GM12878 (cell line): ENCODE results near the gene TRAPPC3. TPM values are rescaled to one million over a fixed set of nuclear protein-coding genes. Genes with fewer than 3 reads are reported as not detected.
"Not testable (repeated sequence)": the region's sequence is repeated elsewhere in the genome, so short reads cannot be mapped to it uniquely, and the experiment has no call there.

Experiments used
- ATAC-seq: fragments of 200-7000 bp; cut with Tn5 transposase; 3 replicates; pipeline ENCODE4 v1.9.1; 2020; ENCODE audit warnings: mild to moderate bottlenecking, moderate library complexity
- BruUV-seq: library from RNA; stranded (reverse); fragments of 400-500 nt; replicated peaks from 2 replicates; lab custom pipeline; 2021; lab: Mats Ljungman, UMichigan
- CTCF ChIA-PET: fragments of 300-600 bp; sonication (Branson Sonifier 250); formaldehyde crosslinking; extraction: SDS; loops from one replicate; lab custom pipeline; 2021; ENCODE audit warnings: inconsistent platforms; lab: Yijun Ruan, JAX
- POLR2A ChIA-PET: fragments of 350-600 bp; formaldehyde crosslinking; extraction: SDS; loops from one replicate; lab custom pipeline; 2021; ENCODE audit warnings: inconsistent platforms; lab: Charles Lee
- RAD21 ChIA-PET: fragments of 300-600 bp; sonication (Branson Sonifier 250); formaldehyde crosslinking; loops from one replicate; lab custom pipeline; 2023; ENCODE audit warnings: antibody characterized with exemption; ENCODE audit not compliant: unreplicated experiment; lab: Charles Lee
- SMC1A ChIA-PET: fragments of 300-600 bp; sonication (Branson Sonifier 250); formaldehyde crosslinking; loops from one replicate; lab custom pipeline; 2023; ENCODE audit not compliant: unreplicated experiment, uncharacterized antibody; lab: Charles Lee
- DNase-seq: peaks from one replicate; pipeline ENCODE4 v3.0.0-alpha.2; 2011; ENCODE audit warnings: low read depth, low spot score
- FAIRE-seq: peaks from 3 replicates; lab custom pipeline; 2011; peaks lifted over from hg19 to GRCh38; lab: Jason Lieb, UNC
- H2AFZ ChIP-seq: 2 replicates; pipeline ENCODE4 v1.6.0; 2011; ENCODE audit warnings: low read depth, low read length, control low read depth; ENCODE audit not compliant: control insufficient read depth
- H3K27ac ChIP-seq: 2 replicates; pipeline ENCODE4 v1.5.1; 2011; ENCODE audit warnings: control low read depth; ENCODE audit not compliant: control insufficient read depth, insufficient read depth
- H3K27me3 ChIP-seq, 2 experiments: replicated peaks in 1 of 2; 2 replicates each; pipeline versions ENCODE4 v1.6.0 to v1.6.1; 2011; ENCODE audit warnings: low read length in 1 of 2; ENCODE audit not compliant: control insufficient read depth in 2 of 2, insufficient read depth in 2 of 2
- H3K36me3 ChIP-seq, 2 experiments: 2 replicates each; pipeline ENCODE4 v1.5.1; 2011; ENCODE audit warnings: low read length in 1 of 2; ENCODE audit not compliant: control insufficient read depth in 2 of 2, insufficient read depth in 2 of 2
- H3K4me1 ChIP-seq: 2 replicates; pipeline ENCODE4 v1.6.1; 2011; ENCODE audit warnings: mild to moderate bottlenecking, low read length, moderate library complexity, mixed read lengths; ENCODE audit not compliant: control insufficient read depth, insufficient read depth
- H3K4me2 ChIP-seq: 2 replicates; pipeline ENCODE4 v1.6.0; 2011; ENCODE audit warnings: control low read depth; ENCODE audit not compliant: control insufficient read depth, insufficient read depth
- H3K4me3 ChIP-seq: fragments of 200-600 bp; sonication (generic); 2 replicates; pipeline ENCODE4 v1.5.1; 2016
- H3K79me2 ChIP-seq: 2 replicates; pipeline ENCODE4 v1.6.0; 2011; ENCODE audit warnings: low read length; ENCODE audit not compliant: control insufficient read depth, insufficient read depth
- H3K9ac ChIP-seq: 2 replicates; pipeline ENCODE4 v1.8.0; 2011; ENCODE audit warnings: low read length, control low read depth, mixed read lengths; ENCODE audit not compliant: control insufficient read depth, insufficient read depth
- H3K9me3 ChIP-seq: replicated peaks from 3 replicates; pipeline ENCODE4 v1.5.1; 2011; ENCODE audit warnings: mild to moderate bottlenecking, low read length; ENCODE audit not compliant: control insufficient read depth, insufficient read depth
- H4K20me1 ChIP-seq: 2 replicates; pipeline ENCODE4 v1.6.0; 2011; ENCODE audit not compliant: control insufficient read depth, insufficient read depth
- ATF3 ChIP-seq: IDR thresholded peaks from 2 replicates; pipeline ENCODE4 v1.6.1; 2011; ENCODE audit warnings: low read depth, mild to moderate bottlenecking, low read length, moderate library complexity, borderline replicate concordance; ENCODE audit errors: extremely low read depth
- WGBS: methylation state at CpG from one replicate; pipeline ENCODE4 v1.1.6; 2016; ENCODE audit warnings: low lambda C conversion rate; ENCODE audit not compliant: insufficient replicate concordance, insufficient coverage; ENCODE audit errors: missing lambda C conversion rate; 5-methylcytosine and 5-hydroxymethylcytosine counted together
- in situ Hi-C: fragments of 300-500 bp; cut with MboI; formaldehyde crosslinking; loops from 9 replicates; pipeline ENCODE4 v1.14.3; 2018; ENCODE audit warnings: mixed read lengths
- intact Hi-C: fragments of 100-400 bp; cut with micrococcal nuclease; formaldehyde crosslinking; loops from one replicate; pipeline ENCODE4 v1.14.2; 2022; ENCODE audit not compliant: unreplicated experiment
- polyA plus RNA-seq, 11 experiments: library from polyadenylated mRNA; depleted of rRNA in 4 of 11; unstranded in 6 of 11; stranded (reverse) in 5 of 11; fragments of >200 nt; fragmentation: Nextera tagmentation in 4 of 11; fragmentation: Illumina TruSeq in 1 of 11; extraction: Ambion mirVana in 4 of 11; extraction: Trizol in 1 of 11; gene quantifications; 1 replicate in 1 of 11; 2 replicates in 10 of 11; pipeline versions ENCODE4 v1.2.1 to v1.2.3, GENCODE V29; 2011 to 2016; ENCODE audit warnings: inconsistent platforms in 2 of 11, missing spikeins in 2 of 11, low read depth in 1 of 11
- total RNA-seq, 4 experiments: library from RNA; depleted of rRNA in 3 of 4; stranded (reverse); fragments of >200 nt in 3 of 4; fragmentation: Illumina TruSeq in 1 of 4; extraction: Trizol in 1 of 4; gene quantifications; 2 replicates each; pipeline versions ENCODE4 v1.2.1 to v1.2.3, GENCODE V29; 2013 to 2021

TRAPPC3 gene
- total and polyA plus RNA-seq, 10 of the 15 experiments (the other 5 are each of a cell fraction or from before 2014, with no cell fraction given), result 14.7 to 122 (median 70.5) TPM

- TF ChIP-seq ATF3, result no peak
These were observed 10.5 kb upstream of the TRAPPC3 start (continued) for GRCh38 chr1:36159614-36160387.

- DNase-seq, ATAC-seq, H2AFZ ChIP-seq, FAIRE-seq, in situ Hi-C loops, H3K27me3 ChIP-seq, H4K20me1 ChIP-seq, H3K9ac ChIP-seq, BruUV-seq, H3K9me3 ChIP-seq, H3K4me3 ChIP-seq, H3K36me3 ChIP-seq, H3K27ac ChIP-seq: not testable (repeated sequence)
- peaks cover 49% of the 10 kb centered on the region for H3K4me1 ChIP-seq
- ChIA-PET POLR2A (interaction anchor here (0.6 to 5.4 kb wide), 4 partner anchors 9 to 228 kb away, joined by 3 to 86 read pairs (median 15); partner anchors contain the start of genes THRAP3 and TRAPPC3), SMC1A (interaction anchor here (1.3 to 7.5 kb wide), 4 partner anchors 8 to 228 kb away, joined by 4 to 135 read pairs (median 36); partner anchors contain the start of gene TRAPPC3), RAD21 (interaction anchor here (3.2 to 6.3 kb wide), 2 partner anchors 8 to 127 kb away, joined by 12 to 146 read pairs; partner anchors contain the start of gene TRAPPC3), CTCF (interaction anchor here (0.7 to 7.3 kb wide), 4 partner anchors 9 to 128 kb away, joined by 4 to 136 read pairs (median 50); partner anchors contain the start of genes THRAP3 and TRAPPC3)
- H3K4me2 ChIP-seq, result peak overlapping the region; percentile 98
- 95% methylated on average over 10 of the region's 10 CpGs for WGBS
- intact Hi-C loops, result loop anchor here (10.0 kb wide), 1 partner anchor 226 kb away; the partner anchor contains the start of gene STK40
- H3K79me2 ChIP-seq, result peaks cover 87% of the 10 kb centered on the region
These were observed 9.6 kb upstream of the TRAPPC3 start for GRCh38 chr1:36158827-36159252.
